OCI-LY3 (cell line): ENCODE results near the gene CNIH3.

ENCODE experiments used
- H2AFZ ChIP-seq: fragments of 200-600, 300-600 bp; shearing (Covaris generic); 2 replicates; pipeline ENCODE4 v1.6.0; 2014; ENCODE audit warnings: antibody characterized with exemption, low read depth, low read length
- H3K27ac ChIP-seq: fragments of 200-600, 300-600 bp; sonication (generic); 2 replicates; pipeline ENCODE4 v1.5.1; 2014; ENCODE audit warnings: mild to moderate bottlenecking, low read length, moderate library complexity, mixed read lengths
- H3K27me3 ChIP-seq: fragments of 200-600, 300-600 bp; sonication (generic); 2 replicates; pipeline ENCODE4 v1.6.1; 2014; ENCODE audit warnings: low read depth, low read length, mixed read lengths
- H3K36me3 ChIP-seq: fragments of 200-600, 300-600 bp; sonication (generic); replicated peaks from 2 replicates; pipeline ENCODE3; 2014; ENCODE audit warnings: low read depth, low read length, mixed read lengths
- H3K4me1 ChIP-seq: fragments of 300-600, 200-600 bp; sonication (generic); 2 replicates; pipeline ENCODE4 v1.6.1; 2014; ENCODE audit warnings: low read length, mixed read lengths
- H3K4me2 ChIP-seq: fragments of 200-600, 300-600 bp; sonication (generic); 2 replicates; pipeline ENCODE4 v1.6.1; 2014; ENCODE audit warnings: low read length, mixed read lengths
- H3K4me3 ChIP-seq: fragments of 300-600, 200-600 bp; sonication (generic); 2 replicates; pipeline ENCODE4 v1.5.1; 2014; ENCODE audit warnings: antibody characterized with exemption, mild to moderate bottlenecking, low read length, moderate library complexity
- H3K79me2 ChIP-seq: fragments of 300-600, 200-600 bp; shearing (Covaris generic); 2 replicates; pipeline ENCODE4 v1.6.1; 2014; ENCODE audit warnings: mild to moderate bottlenecking, low read length, mixed read lengths
- H3K9ac ChIP-seq: fragments of 300-600, 200-600 bp; shearing (Covaris generic); 2 replicates; pipeline ENCODE4 v1.6.0; 2014; ENCODE audit warnings: mild to moderate bottlenecking, low read length, moderate library complexity
- H3K9me3 ChIP-seq: fragments of 200-600, 300-600 bp; shearing (Covaris generic); 2 replicates; pipeline ENCODE4 v1.6.1; 2014; ENCODE audit warnings: low read length, mixed read lengths; ENCODE audit not compliant: insufficient read depth
- H4K20me1 ChIP-seq: fragments of 200-600, 300-600 bp; sonication (generic); 2 replicates; pipeline ENCODE4 v1.6.1; 2016; ENCODE audit warnings: low read length, mixed read lengths; ENCODE audit not compliant: insufficient read depth
- CTCF ChIP-seq: fragments of 200-600, 300-600 bp; sonication (generic); IDR thresholded peaks from 2 replicates; pipeline ENCODE4 v1.5.1; 2014; ENCODE audit warnings: antibody characterized with exemption, low read length, low read depth
- EZH2phosphoT487 ChIP-seq: fragments of 200-600 bp; shearing (Covaris generic); IDR thresholded peaks from 2 replicates; pipeline ENCODE4 v1.6.1; 2018; ENCODE audit warnings: antibody characterized with exemption, mixed run types, low read depth

The CNIH3 gene

GRCh38 chr1:224687465-224687864 lies 71.3 kb downstream of the CNIH3 start:
- no peak overlapping the region for H3K9ac ChIP-seq
- TF ChIP-seq EZH2phosphoT487, result no peak
- TF ChIP-seq CTCF, result no peak
- H4K20me1 ChIP-seq, result no peaks in the 10 kb centered on the region
- no peaks in the 10 kb centered on the region for H3K79me2 ChIP-seq
- H3K27ac ChIP-seq, result no peak overlapping the region
- peaks cover 18% of the 10 kb centered on the region; the same call in 1 of the 2 replicates for H3K27me3 ChIP-seq
- no peaks in the 10 kb centered on the region for H3K9me3 ChIP-seq
- no peak overlapping the region for H3K4me3 ChIP-seq
- H2AFZ ChIP-seq, result no peak overlapping the region
- no peaks in the 10 kb centered on the region for H3K4me1 ChIP-seq
- H3K36me3 ChIP-seq, result no peaks in the 10 kb centered on the region
- no peak overlapping the region for H3K4me2 ChIP-seq

GRCh38 chr1:224689374-224689773 lies 73.3 kb downstream of the CNIH3 start:
- TF ChIP-seq EZH2phosphoT487 (no peak), CTCF (no peak)
- H3K36me3 ChIP-seq, result no peaks in the 10 kb centered on the region
- no peaks in the 10 kb centered on the region for H3K9me3 ChIP-seq
- no peak overlapping the region for H3K4me2 ChIP-seq
- no peak overlapping the region for H3K9ac ChIP-seq
- no peak overlapping the region for H3K4me3 ChIP-seq
- no peaks in the 10 kb centered on the region for H4K20me1 ChIP-seq
- no peak overlapping the region for H3K27ac ChIP-seq
- no peaks in the 10 kb centered on the region for H3K79me2 ChIP-seq
- H2AFZ ChIP-seq, result no peak overlapping the region
- peaks cover 18% of the 10 kb centered on the region; the same call in 1 of the 2 replicates for H3K27me3 ChIP-seq
- H3K4me1 ChIP-seq, result no peaks in the 10 kb centered on the region

GRCh38 chr1:224690576-224690975 lies 74.5 kb downstream of the CNIH3 start:
- no peaks in the 10 kb centered on the region for H3K4me1 ChIP-seq
- H4K20me1 ChIP-seq, result no peaks in the 10 kb centered on the region
- TF ChIP-seq CTCF (no peak), EZH2phosphoT487 (no peak)
- no peak overlapping the region for H3K4me3 ChIP-seq
- H3K36me3 ChIP-seq, result no peaks in the 10 kb centered on the region
- no peaks in the 10 kb centered on the region for H3K9me3 ChIP-seq
- no peaks in the 10 kb centered on the region for H3K79me2 ChIP-seq
- H3K9ac ChIP-seq, result no peak overlapping the region
- H3K27ac ChIP-seq, result no peak overlapping the region
- H3K27me3 ChIP-seq, result peaks cover 14% of the 10 kb centered on the region; the same call in 1 of the 2 replicates
- H3K4me2 ChIP-seq, result no peak overlapping the region
- no peak overlapping the region for H2AFZ ChIP-seq

- H3K9ac ChIP-seq, result no peak overlapping the region
- peaks cover 14% of the 10 kb centered on the region; the same call in 1 of the 2 replicates for H3K27me3 ChIP-seq
- H3K36me3 ChIP-seq, result no peaks in the 10 kb centered on the region
- H3K27ac ChIP-seq, result no peak overlapping the region
- H3K79me2 ChIP-seq, result no peaks in the 10 kb centered on the region
- H3K4me2 ChIP-seq, result no peak overlapping the region
- H4K20me1 ChIP-seq, result no peaks in the 10 kb centered on the region
- TF ChIP-seq CTCF (no peak), EZH2phosphoT487 (no peak)
- H3K9me3 ChIP-seq, result no peaks in the 10 kb centered on the region
- H3K4me3 ChIP-seq, result no peak overlapping the region
- H2AFZ ChIP-seq, result no peak overlapping the region
- H3K4me1 ChIP-seq, result no peaks in the 10 kb centered on the region
Observed at GRCh38 chr1:224691148-224691925, 75.2 kb downstream of the CNIH3 start.
